Measurements from ENCODE around the gene E2F2.

The E2F2 gene

GRCh38 chr1:23558140-23558871 is 27.3 kb upstream of the E2F2 start (continued):
- TF ChIP-seq ZNF214 (tag by site-specific recombination; IDR thresholded peaks at IDR 0.05; ENCODE audit: borderline replicate concordance) (no peak), ZSCAN23 (tag by site-specific recombination; IDR thresholded peaks at IDR 0.05) (no peak), ZNF266 (tag by site-specific recombination; IDR thresholded peaks at IDR 0.05; ENCODE audit: low read depth) (no peak), ZNF394 (tag by site-specific recombination; IDR thresholded peaks at IDR 0.05; ENCODE audit: borderline replicate concordance) (peak; percentile 42; the same call in 1 of the 2 replicates), ZNF280D (tag by site-specific recombination; IDR thresholded peaks at IDR 0.05) (no peak), ZNF366 (tag by site-specific recombination; conservative IDR thresholded peaks at IDR 0.05) (peak; percentile 66), GLIS2 (tag by site-specific recombination; IDR thresholded peaks at IDR 0.05) (peak; percentile 99), ZNF664 (tag by site-specific recombination; IDR thresholded peaks at IDR 0.05) (no peak), ZNF221 (tag by site-specific recombination; IDR thresholded peaks at IDR 0.05; ENCODE audit: borderline replicate concordance) (no peak), ZBTB7A (tag by site-specific recombination; IDR thresholded peaks at IDR 0.05; ENCODE audit: low read depth) (no peak), KLF17 (tag by site-specific recombination; IDR thresholded peaks at IDR 0.05) (peak; percentile 82; the same call in 1 of the 2 replicates), ZBTB44 (tag by site-specific recombination; IDR thresholded peaks at IDR 0.05) (no peak), GLIS1 (tag by site-specific recombination; IDR thresholded peaks at IDR 0.05) (peak; percentile 98), ZNF18 (tag by site-specific recombination; IDR thresholded peaks at IDR 0.05) (no peak), SP2 (tag by site-specific recombination; IDR thresholded peaks at IDR 0.05) (peak; percentile 89), ZNF169 (tag by site-specific recombination; IDR thresholded peaks at IDR 0.05) (no peak), PRDM2 (tag by site-specific recombination; IDR thresholded peaks at IDR 0.05; ENCODE audit: borderline replicate concordance) (no peak), KLF1 (tag by site-specific recombination; IDR thresholded peaks at IDR 0.05) (peak; percentile 69), ZNF362 (tag by site-specific recombination; IDR thresholded peaks at IDR 0.05) (no peak), ZNF660 (tag by site-specific recombination; IDR thresholded peaks at IDR 0.05) (0 out of 2 replicates have a peak, but pooled peaks have one; percentile 36), ZNF26 (tag by site-specific recombination; IDR thresholded peaks at IDR 0.05) (no peak), ZNF416 (tag by site-specific recombination; IDR thresholded peaks at IDR 0.05) (no peak)
